OCI-LY7 (cell line): Measurements from ENCODE around the gene WNK2. TPM values are rescaled to one million over a fixed set of nuclear protein-coding genes. Genes with fewer than 3 reads are reported as not detected.
A peak's percentile ranks its signal among the peaks of the same experiment; 100 is the strongest.

ENCODE experiments used
- BruUV-seq: library from RNA; stranded (reverse); fragments of 400-500 nt; replicated peaks from 2 replicates; lab custom pipeline; 2021; lab: Mats Ljungman, UMichigan
- CTCF ChIA-PET: fragments of 300-600 bp; sonication (Branson Sonifier 250); formaldehyde crosslinking; loops from one replicate; lab custom pipeline; 2022; ENCODE audit warnings: antibody characterized with exemption; ENCODE audit not compliant: unreplicated experiment; lab: Charles Lee
- POLR2A ChIA-PET: fragments of 300-600 bp; sonication (Branson Sonifier 250); formaldehyde crosslinking; loops from one replicate; lab custom pipeline; 2022; ENCODE audit warnings: antibody characterized with exemption; lab: Charles Lee
- DNase-seq: peaks from one replicate; pipeline ENCODE4 v3.0.0-alpha.2; 2015; ENCODE audit warnings: low spot score
- H2AFZ ChIP-seq: fragments of 200-600 bp; sonication (generic), shearing (Covaris generic); 2 replicates; pipeline ENCODE4 v1.6.1; 2014; ENCODE audit warnings: mild to moderate bottlenecking, antibody characterized with exemption, low read length, moderate library complexity
- H3K27ac ChIP-seq: fragments of 200-600 bp; sonication (generic); 2 replicates; pipeline ENCODE4 v1.5.1; 2014; ENCODE audit warnings: mixed run types, low read depth, mild to moderate bottlenecking, moderate library complexity, low read length, inconsistent platforms; ENCODE audit not compliant: poor library complexity, severe bottlenecking
- H3K36me3 ChIP-seq: fragments of 200-600 bp; sonication (generic); 2 replicates; pipeline ENCODE4 v1.6.1; 2014; ENCODE audit warnings: mild to moderate bottlenecking, antibody characterized with exemption, low read length, moderate library complexity, mixed read lengths; ENCODE audit not compliant: insufficient read depth
- H3K4me1 ChIP-seq: fragments of 200-600 bp; sonication (generic); 2 replicates; pipeline ENCODE4 v1.5.1; 2014; ENCODE audit warnings: mild to moderate bottlenecking, low read length; ENCODE audit not compliant: insufficient read depth, poor library complexity, severe bottlenecking
- H3K4me2 ChIP-seq: fragments of 200-600 bp; sonication (generic); 2 replicates; pipeline ENCODE4 v1.6.1; 2014; ENCODE audit warnings: mild to moderate bottlenecking, low read length
- H3K4me3 ChIP-seq: fragments of 200-600 bp; sonication (generic); 2 replicates; pipeline ENCODE4 v1.5.1; 2014; ENCODE audit warnings: mild to moderate bottlenecking, low read depth, low read length; ENCODE audit not compliant: poor library complexity, severe bottlenecking
- H3K79me2 ChIP-seq: fragments of 200-600 bp; sonication (generic); 2 replicates; pipeline ENCODE4 v1.6.1; 2016; ENCODE audit warnings: low read depth, mild to moderate bottlenecking, low read length, moderate library complexity, mixed read lengths; ENCODE audit not compliant: insufficient read depth
- H3K9me2 ChIP-seq: fragments of 200-600 bp; sonication (generic); 2 replicates; pipeline ENCODE4 v1.6.1; 2016; ENCODE audit warnings: mild to moderate bottlenecking, low read length, mixed read lengths; ENCODE audit not compliant: insufficient read depth
- H3K9me3 ChIP-seq: fragments of 200-600 bp; sonication (generic); 2 replicates; pipeline ENCODE4 v1.6.1; 2014; ENCODE audit warnings: mild to moderate bottlenecking, mixed run types, low read length, mixed read lengths
- H4K20me1 ChIP-seq: fragments of 200-600 bp; sonication (generic); 2 replicates; pipeline ENCODE4 v1.6.1; 2014; ENCODE audit warnings: mild to moderate bottlenecking, antibody characterized with exemption, low read length, moderate library complexity, mixed read lengths; ENCODE audit not compliant: insufficient read depth
- CTCF ChIP-seq: fragments of 200-600 bp; sonication (generic); conservative IDR thresholded peaks from 2 replicates; pipeline ENCODE4 v1.5.1; 2014; ENCODE audit warnings: mild to moderate bottlenecking, antibody characterized with exemption, low read length, moderate library complexity, mixed read lengths
- EZH2phosphoT487 ChIP-seq: fragments of 200-600 bp; sonication (generic); IDR thresholded peaks from 2 replicates; pipeline ENCODE4 v1.6.1; 2018; ENCODE audit warnings: low read depth, borderline replicate concordance, mild to moderate bottlenecking, mixed run types, antibody characterized with exemption, low read length, moderate library complexity, mixed read lengths
- intact Hi-C: fragments of 100-400 bp; cut with micrococcal nuclease; formaldehyde crosslinking; loops from one replicate; pipeline ENCODE4 v1.10.0; 2022; ENCODE audit not compliant: unreplicated experiment
- total RNA-seq, 2 experiments: library from RNA; depleted of rRNA in 1 of 2; stranded (reverse); fragments of >200 nt in 1 of 2; shearing (Covaris generic) in 1 of 2; gene quantifications; 2 replicates each; pipeline ENCODE4 v1.2.3, GENCODE V29; 2014 to 2022

The WNK2 gene
- total RNA-seq, 2 experiments from 2014 or later = 142 to 194 TPM

DNA sequence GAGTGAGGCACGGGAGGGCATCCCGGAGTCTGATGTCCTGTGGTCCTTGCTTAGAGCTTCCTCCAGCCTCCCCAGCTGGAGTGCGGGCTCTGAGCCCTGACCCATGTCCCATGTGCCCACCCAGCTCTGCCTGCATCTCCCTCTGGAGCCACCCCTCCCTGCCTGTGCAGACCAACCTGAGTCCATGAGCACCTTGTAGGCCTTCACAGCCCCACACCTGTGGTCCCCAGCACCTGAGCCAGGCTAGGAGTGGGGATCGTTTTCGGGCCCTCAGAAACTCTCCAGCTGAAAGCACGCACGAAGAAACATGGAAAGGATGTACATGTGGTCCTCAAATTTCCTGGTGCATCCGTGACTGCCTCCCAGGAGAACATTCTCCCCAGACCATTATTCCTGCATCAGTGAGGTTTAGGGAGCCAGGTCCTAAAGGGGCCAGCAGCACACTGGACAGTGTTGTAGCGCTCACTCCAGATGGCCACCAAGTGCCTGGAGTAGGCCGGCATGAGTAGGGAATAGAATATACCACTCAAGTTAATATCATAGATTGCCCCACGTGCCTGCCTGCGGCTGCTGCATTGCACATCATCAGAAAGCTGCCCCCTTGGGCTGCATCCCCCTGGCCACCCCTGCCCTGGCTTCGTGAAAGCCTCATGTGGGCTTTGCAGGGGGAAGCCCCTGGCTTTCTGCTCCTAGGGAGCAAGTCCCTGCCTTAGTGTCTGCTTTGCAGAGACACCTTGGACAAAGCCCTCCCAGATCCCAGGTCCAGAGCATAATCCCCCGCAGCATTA lies 80.6 kb downstream of the WNK2 start:
- no peak for DNase-seq
- intact Hi-C loops = loop anchor here (1.0 to 10.0 kb wide), 3 partner anchors 38 to 540 kb away; no protein-coding TSS in a partner anchor
- Histone ChIP-seq H3K4me2 (peak overlapping the region; percentile 97), H3K9me3 (no peaks in the 10 kb centered on the region), H3K4me3 (peak overlapping the region; percentile 74), H3K4me1 (peaks cover 85% of the 10 kb centered on the region), H3K27ac (peak overlapping the region; percentile 99), H2AFZ (no peak overlapping the region), H3K36me3 (peaks cover 47% of the 10 kb centered on the region), H4K20me1 (no peaks in the 10 kb centered on the region), H3K79me2 (peaks cover 45% of the 10 kb centered on the region; the same call in 1 of the 2 replicates), H3K9me2 (no peaks in the 10 kb centered on the region)
- CTCF ChIA-PET = no interaction called here
- BruUV-seq = no TSS peak
- POLR2A ChIA-PET = interaction anchor here (0.6 to 10.8 kb wide), 6 partner anchors 18 to 310 kb away, joined by 5 to 170 read pairs (median 5); no protein-coding TSS in a partner anchor
- TF ChIP-seq EZH2phosphoT487 (no peak), CTCF (no peak)

DNA sequence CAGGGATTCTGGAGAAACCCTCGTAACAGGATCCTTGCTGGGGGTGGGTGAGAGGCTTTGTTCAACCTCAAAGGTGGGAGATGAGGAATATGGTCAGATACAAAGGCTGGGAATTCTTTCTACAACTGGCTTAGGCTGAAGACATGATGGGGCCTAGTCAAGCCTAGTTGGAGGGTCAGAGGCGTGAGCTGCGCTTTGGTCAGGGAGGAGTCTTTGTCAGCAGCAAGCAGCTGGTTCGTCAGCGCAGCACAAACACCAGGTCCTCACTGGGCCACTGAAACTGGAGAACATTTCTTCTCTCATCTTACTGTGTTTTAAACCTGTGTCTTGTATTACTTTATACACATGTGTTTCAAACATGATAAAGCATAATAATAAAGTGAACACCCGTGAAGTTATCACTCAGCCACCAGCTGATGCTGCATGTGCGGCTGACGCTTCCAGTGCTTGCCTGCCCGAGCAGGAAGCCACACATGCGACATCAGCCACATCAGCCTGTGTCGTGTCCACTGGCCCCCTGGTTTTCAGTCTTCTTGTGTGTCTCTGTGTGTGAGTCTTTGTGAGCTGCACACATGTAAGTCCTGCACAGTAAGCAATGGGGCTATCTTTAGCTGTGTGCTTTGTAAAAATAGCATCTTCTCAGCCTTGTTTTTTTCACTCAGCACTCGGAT lies 81.5 kb downstream of the WNK2 start:
- BruUV-seq = no TSS peak
- H3K4me2 ChIP-seq = peak overlapping the region; percentile 97
- intact Hi-C loops = loop anchor here (1.0 to 10.0 kb wide), 3 partner anchors 37 to 541 kb away; no protein-coding TSS in a partner anchor
- ChIA-PET POLR2A (interaction anchor here (0.5 to 10.8 kb wide), 11 partner anchors 10 to 310 kb away, joined by 3 to 170 read pairs (median 5); no protein-coding TSS in a partner anchor), CTCF (interaction anchor here (1.5 to 2.2 kb wide), 2 partner anchors 22 to 25 kb away, joined by 8 read pairs; no protein-coding TSS in a partner anchor)
- no peaks in the 10 kb centered on the region for H4K20me1 ChIP-seq
- H3K4me3 ChIP-seq = peak overlapping the region; percentile 74
- peak; percentile 69 for DNase-seq
- peaks cover 51% of the 10 kb centered on the region; the same call in 1 of the 2 replicates for H3K79me2 ChIP-seq
- H3K9me3 ChIP-seq = peaks cover 8% of the 10 kb centered on the region; the same call in 1 of the 2 replicates
- no peak overlapping the region for H2AFZ ChIP-seq
- TF ChIP-seq CTCF = no peak
- TF ChIP-seq EZH2phosphoT487 = no peak
- H3K4me1 ChIP-seq = peaks cover 94% of the 10 kb centered on the region
- H3K9me2 ChIP-seq = no peaks in the 10 kb centered on the region
- H3K27ac ChIP-seq = peak overlapping the region; percentile 99
- peaks cover 56% of the 10 kb centered on the region for H3K36me3 ChIP-seq
